ENCODE results near the gene IL17RD.

DNA sequence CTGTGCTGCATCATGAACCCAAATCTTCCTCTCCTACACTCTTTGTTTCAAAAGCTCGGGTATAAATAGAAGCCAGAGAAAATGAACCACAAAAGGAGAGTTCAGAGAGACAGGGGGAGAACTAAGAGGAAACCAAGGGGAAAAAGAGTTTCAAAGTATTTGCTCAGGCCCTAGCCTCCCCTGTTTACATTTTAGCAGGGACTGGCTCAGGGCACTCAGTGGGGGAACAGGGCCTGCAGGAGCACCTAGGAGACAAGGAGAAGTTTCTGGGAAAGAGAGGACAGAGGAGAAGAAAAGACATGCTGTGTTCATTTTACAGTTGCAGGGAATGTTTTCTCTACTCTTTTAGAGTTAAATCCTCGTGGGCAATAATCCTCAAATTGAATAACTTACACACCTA, 8.5 kb upstream of the IL17RD start:
- TF ChIP-seq, protein P1, sequence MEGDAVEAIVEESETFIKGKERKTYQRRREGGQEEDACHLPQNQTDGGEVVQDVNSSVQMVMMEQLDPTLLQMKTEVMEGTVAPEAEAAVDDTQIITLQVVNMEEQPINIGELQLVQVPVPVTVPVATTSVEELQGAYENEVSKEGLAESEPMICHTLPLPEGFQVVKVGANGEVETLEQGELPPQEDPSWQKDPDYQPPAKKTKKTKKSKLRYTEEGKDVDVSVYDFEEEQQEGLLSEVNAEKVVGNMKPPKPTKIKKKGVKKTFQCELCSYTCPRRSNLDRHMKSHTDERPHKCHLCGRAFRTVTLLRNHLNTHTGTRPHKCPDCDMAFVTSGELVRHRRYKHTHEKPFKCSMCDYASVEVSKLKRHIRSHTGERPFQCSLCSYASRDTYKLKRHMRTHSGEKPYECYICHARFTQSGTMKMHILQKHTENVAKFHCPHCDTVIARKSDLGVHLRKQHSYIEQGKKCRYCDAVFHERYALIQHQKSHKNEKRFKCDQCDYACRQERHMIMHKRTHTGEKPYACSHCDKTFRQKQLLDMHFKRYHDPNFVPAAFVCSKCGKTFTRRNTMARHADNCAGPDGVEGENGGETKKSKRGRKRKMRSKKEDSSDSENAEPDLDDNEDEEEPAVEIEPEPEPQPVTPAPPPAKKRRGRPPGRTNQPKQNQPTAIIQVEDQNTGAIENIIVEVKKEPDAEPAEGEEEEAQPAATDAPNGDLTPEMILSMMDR (conservative IDR thresholded peaks at IDR 0.05; ENCODE audit: low read depth in 2 of 2): no peak
- no peak for TF ChIP-seq STAT1 (IDR thresholded peaks at IDR 0.05; ENCODE audit: unreplicated experiment)
- TF ChIP-seq, protein P2, sequence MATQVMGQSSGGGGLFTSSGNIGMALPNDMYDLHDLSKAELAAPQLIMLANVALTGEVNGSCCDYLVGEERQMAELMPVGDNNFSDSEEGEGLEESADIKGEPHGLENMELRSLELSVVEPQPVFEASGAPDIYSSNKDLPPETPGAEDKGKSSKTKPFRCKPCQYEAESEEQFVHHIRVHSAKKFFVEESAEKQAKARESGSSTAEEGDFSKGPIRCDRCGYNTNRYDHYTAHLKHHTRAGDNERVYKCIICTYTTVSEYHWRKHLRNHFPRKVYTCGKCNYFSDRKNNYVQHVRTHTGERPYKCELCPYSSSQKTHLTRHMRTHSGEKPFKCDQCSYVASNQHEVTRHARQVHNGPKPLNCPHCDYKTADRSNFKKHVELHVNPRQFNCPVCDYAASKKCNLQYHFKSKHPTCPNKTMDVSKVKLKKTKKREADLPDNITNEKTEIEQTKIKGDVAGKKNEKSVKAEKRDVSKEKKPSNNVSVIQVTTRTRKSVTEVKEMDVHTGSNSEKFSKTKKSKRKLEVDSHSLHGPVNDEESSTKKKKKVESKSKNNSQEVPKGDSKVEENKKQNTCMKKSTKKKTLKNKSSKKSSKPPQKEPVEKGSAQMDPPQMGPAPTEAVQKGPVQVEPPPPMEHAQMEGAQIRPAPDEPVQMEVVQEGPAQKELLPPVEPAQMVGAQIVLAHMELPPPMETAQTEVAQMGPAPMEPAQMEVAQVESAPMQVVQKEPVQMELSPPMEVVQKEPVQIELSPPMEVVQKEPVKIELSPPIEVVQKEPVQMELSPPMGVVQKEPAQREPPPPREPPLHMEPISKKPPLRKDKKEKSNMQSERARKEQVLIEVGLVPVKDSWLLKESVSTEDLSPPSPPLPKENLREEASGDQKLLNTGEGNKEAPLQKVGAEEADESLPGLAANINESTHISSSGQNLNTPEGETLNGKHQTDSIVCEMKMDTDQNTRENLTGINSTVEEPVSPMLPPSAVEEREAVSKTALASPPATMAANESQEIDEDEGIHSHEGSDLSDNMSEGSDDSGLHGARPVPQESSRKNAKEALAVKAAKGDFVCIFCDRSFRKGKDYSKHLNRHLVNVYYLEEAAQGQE (IDR thresholded peaks at IDR 0.05; ENCODE audit: unreplicated experiment): no peak
- TF ChIP-seq EZH2 (IDR thresholded peaks at IDR 0.05; ENCODE audit: low read depth, unreplicated experiment): no peak
- TF ChIP-seq POLR2AphosphoS5 (IDR thresholded peaks at IDR 0.05; ENCODE audit: low read depth): no peak
- no peak for TF ChIP-seq EZH2phosphoT487 (IDR thresholded peaks at IDR 0.05; ENCODE audit: unreplicated experiment)
- TF ChIP-seq JUNB (IDR thresholded peaks at IDR 0.05; ENCODE audit: unreplicated experiment): no peak
- TF ChIP-seq NANOG (IDR thresholded peaks at IDR 0.05; ENCODE audit: borderline replicate concordance): no peak
- no peak for TF ChIP-seq CREB1 (CRISPR knock-in tag; IDR thresholded peaks at IDR 0.05; ENCODE audit: low read depth)
- TF ChIP-seq, protein P3, sequence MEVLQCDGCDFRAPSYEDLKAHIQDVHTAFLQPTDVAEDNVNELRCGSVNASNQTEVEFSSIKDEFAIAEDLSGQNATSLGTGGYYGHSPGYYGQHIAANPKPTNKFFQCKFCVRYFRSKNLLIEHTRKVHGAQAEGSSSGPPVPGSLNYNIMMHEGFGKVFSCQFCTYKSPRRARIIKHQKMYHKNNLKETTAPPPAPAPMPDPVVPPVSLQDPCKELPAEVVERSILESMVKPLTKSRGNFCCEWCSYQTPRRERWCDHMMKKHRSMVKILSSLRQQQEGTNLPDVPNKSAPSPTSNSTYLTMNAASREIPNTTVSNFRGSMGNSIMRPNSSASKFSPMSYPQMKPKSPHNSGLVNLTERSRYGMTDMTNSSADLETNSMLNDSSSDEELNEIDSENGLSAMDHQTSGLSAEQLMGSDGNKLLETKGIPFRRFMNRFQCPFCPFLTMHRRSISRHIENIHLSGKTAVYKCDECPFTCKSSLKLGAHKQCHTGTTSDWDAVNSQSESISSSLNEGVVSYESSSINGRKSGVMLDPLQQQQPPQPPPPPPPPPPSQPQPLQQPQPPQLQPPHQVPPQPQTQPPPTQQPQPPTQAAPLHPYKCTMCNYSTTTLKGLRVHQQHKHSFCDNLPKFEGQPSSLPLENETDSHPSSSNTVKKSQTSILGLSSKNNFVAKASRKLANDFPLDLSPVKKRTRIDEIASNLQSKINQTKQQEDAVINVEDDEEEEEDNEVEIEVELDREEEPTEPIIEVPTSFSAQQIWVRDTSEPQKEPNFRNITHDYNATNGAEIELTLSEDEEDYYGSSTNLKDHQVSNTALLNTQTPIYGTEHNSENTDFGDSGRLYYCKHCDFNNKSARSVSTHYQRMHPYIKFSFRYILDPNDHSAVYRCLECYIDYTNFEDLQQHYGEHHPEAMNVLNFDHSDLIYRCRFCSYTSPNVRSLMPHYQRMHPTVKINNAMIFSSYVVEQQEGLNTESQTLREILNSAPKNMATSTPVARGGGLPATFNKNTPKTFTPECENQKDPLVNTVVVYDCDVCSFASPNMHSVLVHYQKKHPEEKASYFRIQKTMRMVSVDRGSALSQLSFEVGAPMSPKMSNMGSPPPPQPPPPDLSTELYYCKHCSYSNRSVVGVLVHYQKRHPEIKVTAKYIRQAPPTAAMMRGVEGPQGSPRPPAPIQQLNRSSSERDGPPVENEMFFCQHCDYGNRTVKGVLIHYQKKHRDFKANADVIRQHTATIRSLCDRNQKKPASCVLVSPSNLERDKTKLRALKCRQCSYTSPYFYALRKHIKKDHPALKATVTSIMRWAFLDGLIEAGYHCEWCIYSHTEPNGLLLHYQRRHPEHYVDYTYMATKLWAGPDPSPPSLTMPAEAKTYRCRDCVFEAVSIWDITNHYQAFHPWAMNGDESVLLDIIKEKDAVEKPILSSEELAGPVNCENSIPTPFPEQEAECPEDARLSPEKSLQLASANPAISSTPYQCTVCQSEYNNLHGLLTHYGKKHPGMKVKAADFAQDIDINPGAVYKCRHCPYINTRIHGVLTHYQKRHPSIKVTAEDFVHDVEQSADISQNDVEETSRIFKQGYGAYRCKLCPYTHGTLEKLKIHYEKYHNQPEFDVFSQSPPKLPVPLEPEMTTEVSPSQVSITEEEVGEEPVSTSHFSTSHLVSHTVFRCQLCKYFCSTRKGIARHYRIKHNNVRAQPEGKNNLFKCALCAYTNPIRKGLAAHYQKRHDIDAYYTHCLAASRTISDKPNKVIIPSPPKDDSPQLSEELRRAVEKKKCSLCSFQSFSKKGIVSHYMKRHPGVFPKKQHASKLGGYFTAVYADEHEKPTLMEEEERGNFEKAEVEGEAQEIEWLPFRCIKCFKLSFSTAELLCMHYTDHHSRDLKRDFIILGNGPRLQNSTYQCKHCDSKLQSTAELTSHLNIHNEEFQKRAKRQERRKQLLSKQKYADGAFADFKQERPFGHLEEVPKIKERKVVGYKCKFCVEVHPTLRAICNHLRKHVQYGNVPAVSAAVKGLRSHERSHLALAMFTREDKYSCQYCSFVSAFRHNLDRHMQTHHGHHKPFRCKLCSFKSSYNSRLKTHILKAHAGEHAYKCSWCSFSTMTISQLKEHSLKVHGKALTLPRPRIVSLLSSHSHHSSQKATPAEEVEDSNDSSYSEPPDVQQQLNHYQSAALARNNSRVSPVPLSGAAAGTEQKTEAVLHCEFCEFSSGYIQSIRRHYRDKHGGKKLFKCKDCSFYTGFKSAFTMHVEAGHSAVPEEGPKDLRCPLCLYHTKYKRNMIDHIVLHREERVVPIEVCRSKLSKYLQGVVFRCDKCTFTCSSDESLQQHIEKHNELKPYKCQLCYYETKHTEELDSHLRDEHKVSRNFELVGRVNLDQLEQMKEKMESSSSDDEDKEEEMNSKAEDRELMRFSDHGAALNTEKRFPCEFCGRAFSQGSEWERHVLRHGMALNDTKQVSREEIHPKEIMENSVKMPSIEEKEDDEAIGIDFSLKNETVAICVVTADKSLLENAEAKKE (CRISPR knock-in tag; IDR thresholded peaks at IDR 0.05): no peak
- TF ChIP-seq ZNF331 (CRISPR knock-in tag; IDR thresholded peaks at IDR 0.05; ENCODE audit: low read depth): no peak
- TF ChIP-seq, protein P4, sequence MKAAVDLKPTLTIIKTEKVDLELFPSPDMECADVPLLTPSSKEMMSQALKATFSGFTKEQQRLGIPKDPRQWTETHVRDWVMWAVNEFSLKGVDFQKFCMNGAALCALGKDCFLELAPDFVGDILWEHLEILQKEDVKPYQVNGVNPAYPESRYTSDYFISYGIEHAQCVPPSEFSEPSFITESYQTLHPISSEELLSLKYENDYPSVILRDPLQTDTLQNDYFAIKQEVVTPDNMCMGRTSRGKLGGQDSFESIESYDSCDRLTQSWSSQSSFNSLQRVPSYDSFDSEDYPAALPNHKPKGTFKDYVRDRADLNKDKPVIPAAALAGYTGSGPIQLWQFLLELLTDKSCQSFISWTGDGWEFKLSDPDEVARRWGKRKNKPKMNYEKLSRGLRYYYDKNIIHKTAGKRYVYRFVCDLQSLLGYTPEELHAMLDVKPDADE (IDR thresholded peaks at IDR 0.05): no peak
